SKM-1 treated with dmso at 0.1 percent for 144 hours (cell line): Measurements from ENCODE around the gene TNS1.

Experiments
- DNase-seq: peaks from one replicate; lab custom pipeline; 2025; ENCODE audit not compliant: unreplicated experiment; lab: John Stamatoyannopoulos, UW

The TNS1 gene

DNA sequence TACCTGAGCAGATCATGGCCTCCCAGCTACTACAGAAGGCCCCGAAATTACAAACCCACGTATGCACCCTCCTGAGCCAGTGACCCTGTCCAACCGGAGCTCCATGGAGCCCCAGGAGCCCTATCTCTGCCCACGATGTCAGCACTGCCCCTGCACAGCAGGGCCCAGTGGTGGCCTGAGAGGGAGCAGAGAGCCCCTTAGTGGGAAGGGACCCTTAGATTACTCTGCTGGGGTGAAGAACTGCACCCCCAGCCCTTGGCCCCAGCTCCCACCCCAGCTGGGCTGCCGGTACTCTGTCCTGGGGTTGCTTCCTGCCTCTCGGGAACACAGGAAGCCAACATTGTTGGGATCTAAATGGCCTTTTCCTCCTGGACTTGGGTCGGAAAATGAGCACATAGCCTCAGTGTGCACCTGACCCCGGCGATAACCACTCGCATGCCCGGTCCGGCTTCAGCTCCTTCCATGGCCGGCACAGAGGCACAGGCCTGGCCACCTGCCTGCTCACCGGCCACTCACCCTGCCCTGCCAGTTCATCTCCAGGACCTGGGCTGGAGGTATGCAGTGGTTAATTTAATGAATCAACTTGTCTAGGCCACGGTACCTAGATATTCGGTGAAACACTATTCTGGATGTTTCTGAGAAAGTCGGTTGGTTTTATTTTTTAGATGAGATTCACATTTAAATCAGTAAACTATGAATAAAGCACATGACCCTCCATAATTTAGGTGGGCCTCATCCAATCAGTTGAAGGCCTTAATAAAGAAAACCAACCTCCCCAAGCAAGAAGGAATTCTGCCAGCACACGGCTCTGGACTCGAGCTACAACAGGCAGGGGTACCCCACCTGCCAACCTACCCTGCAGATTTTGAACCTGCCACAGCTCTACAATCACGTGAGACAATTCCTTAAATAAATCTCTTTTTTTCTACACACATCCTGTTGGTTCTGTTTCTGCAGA is 19.2 kb downstream of the TNS1 start:
- no peak for DNase-seq

DNA sequence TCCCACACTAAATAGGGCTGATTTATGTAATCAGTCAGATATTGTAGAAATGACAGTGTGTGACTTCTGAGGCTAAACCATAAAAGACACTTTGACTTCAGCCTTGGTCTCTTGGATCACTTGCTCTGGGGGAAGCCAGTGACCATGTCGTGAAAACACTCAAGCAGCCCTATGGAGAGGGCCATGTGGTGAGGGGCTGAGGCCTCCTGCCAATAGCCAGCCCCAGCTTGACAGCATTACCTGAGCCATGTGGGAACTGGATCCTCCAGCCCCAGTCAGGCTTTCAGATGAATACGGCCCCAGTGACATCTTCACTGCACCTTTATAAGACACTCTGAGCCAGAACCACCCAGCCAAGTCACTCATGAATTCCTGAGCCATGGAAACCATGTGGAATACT is 20.8 kb downstream of the TNS1 start:
- DNase-seq, result no peak

DNA sequence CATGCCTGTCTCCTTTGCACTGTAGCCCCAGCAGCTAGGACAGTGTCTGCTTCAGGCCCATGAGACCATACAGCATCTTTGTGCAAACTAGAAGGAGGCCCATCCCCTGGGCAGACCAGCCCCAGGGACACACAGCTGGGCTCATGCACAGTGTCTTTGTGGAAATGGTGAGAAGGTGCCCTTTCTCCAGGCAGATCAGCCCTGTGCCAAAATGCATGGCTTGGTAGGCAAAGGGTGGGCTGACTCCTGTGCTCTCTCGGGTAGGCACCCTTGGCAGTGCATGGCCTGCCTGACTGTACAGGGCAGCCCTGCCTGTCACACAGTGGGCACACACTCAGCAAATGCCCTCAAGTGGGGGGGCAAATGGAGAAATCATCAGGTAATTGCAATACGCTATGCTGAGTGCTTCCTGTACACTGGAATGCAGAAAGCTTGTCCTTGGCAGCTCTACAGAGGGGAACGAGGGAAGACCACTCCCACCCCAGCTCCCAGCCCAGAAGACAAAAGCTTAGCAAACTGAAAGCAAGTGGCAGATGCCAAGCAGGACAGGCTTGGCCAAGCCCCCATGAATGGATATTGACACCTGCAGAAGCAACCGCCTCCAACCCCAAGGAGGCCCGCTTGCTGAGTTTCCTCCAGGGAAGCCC is 21.6 kb downstream of the TNS1 start:
- DNase-seq, result no peak

DNA sequence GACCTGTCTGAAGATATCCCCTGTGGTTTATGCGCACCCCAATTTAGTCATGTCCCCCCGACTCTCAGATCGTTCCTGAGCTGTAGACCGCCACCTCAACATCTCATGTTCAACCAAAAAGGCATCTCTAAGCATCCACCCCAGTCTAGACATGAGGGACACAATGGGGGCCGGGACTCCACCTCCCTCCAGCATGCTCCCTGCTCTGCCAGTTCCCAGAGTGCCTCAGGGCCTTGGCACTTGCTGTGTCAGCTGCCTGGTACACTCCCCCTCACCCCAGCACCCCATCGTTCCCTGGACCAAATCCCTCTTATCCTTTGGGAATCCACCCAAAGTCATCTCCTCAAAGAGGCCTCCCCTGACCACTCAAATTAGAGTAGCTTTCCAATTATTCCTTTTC is 22.2 kb downstream of the TNS1 start:
- no peak for DNase-seq

DNA sequence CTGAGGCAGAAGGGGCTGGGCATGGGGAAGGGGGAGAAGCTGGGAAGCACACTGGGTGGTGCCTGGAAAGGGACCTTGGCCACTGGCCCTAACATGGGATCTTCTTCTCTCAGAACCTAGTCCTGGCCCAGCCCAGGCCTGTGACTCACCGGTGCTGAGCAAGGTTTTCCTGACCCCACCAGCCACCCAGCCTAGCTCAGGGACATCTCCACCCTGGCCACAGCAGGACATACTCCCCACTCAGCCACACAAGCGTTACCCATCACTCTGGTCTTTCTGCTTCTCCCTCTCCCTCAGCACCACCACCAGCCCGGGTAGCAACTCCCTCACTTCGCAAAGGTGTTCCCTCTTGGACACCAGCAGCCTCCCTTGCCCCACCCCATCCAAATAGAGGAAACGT is 22.8 kb downstream of the TNS1 start:
- DNase-seq, result no peak

DNA sequence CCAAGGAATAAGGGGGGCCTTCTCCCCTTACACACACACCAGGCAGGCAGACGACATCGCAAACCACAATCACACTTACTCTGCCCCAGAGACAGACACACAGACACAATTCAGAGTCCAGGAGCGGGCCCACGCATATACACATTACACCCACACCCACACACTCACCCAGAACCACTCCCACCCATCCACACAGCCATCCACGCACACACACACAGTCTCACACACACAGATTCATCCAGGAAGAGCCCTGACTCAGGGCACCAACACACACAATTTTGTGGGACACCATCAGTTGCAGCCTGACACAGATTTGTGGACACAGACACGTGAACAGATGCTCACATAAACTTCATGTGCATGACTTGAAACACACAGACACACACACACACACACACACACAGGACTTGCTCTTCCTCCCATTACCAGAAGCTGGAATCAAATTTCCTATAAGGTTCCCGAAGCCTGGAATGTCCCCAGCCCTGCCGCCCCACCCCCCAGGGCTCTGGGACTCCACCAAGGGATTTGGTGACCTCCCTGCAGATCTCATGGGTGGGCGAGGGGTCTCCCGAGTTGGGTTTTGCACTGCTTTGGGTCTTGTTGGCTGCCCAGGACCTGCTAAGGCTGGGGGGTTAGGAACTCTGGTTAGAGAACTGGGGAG is 23.5 kb downstream of the TNS1 start:
- DNase-seq, result no peak

DNA sequence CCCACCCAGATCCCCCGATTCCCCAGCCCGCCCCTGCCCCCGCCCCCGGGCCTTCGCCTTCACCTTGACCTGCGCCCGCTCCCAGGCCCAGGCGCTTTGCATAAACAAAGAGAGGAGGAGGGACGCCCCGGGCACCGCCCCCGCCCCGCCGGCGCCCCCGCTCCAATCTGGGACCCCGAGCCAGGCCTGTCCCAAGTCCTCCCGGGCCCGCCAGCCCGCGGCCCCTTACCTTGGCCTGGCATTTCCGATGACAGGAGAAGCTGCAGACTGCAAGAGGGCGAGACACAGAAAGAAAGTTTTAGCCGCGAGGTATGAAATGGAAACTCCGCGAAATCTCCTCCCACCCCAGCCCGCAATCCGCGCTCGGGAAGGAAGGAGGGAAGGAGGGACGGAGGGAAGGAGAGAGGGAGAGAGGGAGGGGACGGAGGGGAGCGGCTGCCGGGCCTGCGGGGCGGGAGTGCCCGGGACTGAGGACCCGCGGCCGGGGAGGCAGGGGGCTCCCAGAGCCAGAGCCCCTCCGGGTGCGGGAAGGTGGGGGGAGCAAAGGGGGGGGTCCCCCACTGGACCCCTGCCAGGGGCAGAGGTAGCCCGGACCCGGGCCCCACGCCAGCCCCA is 24.2 kb downstream of the TNS1 start:
- DNase-seq, result no peak

DNA sequence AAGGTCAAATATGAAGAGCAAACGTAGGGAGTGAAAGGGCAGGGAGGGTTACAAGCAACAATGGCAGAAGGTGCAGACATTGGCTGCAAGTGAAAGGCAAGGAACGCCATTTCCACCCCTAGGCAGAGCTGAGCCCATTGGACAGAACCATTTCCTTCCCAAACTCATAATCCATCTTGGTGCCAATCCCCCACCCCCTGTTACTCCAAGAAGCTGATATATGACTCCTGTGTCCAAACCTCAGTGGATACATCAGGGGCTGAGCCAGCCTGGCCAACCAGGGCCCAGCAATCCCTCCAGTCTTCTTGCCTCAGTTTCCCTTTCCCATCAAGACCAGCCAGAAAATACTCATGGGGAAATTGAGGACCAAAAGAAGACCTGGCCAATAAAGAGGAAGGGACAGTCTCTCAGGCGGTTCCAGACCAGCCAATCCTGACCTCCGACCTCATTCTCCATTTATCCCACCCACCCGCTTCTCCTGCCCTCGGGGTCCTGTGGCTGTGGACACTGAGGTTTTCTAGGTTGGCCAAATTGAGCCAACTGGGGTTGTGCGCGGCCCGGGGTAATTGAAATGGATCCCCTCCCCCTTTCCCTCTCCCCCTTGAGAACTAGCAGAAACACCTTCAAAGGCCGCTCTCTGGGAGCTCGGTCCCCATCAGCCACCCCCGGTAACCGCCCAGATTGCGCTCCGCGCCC is 24.8 kb downstream of the TNS1 start:
- no peak for DNase-seq

DNA sequence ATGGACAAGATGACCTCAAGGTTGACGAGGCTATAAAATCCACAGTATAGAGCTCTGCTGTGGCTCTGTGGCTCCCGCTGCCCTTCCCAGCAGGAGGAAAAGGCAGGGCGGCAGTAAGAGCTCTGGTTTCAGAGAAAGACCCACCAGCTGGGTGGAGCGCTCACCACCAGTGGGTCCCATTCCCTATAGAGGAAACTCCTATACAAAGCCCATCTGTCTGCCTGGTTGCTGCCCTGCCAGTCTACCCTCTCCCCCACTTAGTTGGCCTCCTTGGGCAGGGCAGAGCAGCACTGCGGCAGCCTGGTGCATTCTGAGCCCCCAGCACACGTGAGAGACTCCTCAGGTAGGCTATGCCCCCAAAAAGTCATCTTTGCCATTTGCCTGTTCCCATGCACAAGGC is 26.5 kb downstream of the TNS1 start:
- no peak for DNase-seq

DNA sequence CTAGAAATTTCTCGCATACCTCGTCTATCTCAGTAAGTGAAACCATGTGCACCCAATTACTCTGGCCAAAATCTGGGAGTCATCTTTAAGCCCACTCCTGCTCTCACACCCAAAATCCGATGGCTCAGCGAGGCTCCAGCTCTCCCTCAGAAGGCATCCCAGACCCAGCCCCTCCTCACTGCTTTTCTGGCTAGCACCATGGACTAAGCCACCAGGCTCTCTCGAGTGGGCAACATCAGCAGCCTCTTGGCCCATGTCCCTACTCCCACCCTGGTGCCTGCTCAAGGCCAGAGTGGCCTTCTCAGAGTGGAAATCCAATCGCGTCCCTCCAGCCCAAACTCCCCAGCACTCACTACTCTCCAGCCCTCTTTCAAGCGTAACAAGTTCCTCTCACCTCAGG is 27.2 kb downstream of the TNS1 start:
- no peak for DNase-seq

DNA sequence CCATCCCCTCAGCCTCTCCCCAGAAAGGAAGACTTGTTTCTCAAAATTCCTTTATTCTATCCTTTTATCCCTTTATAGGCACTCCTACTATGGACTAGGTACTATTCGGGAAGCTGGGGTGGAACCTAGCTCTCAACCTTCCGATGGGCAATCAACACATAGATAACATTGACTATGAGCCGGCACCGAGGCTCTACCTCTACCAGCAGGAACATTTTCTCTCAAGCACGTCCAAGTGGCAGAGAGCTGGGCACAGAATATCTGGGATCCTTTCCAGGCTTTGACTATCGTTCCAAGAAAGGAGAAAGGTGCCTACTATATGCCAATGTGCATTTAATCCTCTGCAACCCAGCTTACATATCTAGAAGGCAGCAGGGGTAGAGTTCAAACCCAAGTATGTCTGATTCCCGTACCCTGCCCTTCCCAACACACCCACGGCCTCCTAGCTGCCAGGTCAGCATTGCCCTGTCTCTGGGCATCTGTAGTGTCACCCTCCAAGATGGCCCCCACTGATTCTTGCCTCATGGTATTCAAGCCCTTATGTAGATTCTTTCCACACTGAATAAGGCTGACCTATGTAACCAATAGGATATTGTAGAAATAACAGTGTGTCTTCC is 28.3 kb downstream of the TNS1 start:
- DNase-seq, result no peak

DNA sequence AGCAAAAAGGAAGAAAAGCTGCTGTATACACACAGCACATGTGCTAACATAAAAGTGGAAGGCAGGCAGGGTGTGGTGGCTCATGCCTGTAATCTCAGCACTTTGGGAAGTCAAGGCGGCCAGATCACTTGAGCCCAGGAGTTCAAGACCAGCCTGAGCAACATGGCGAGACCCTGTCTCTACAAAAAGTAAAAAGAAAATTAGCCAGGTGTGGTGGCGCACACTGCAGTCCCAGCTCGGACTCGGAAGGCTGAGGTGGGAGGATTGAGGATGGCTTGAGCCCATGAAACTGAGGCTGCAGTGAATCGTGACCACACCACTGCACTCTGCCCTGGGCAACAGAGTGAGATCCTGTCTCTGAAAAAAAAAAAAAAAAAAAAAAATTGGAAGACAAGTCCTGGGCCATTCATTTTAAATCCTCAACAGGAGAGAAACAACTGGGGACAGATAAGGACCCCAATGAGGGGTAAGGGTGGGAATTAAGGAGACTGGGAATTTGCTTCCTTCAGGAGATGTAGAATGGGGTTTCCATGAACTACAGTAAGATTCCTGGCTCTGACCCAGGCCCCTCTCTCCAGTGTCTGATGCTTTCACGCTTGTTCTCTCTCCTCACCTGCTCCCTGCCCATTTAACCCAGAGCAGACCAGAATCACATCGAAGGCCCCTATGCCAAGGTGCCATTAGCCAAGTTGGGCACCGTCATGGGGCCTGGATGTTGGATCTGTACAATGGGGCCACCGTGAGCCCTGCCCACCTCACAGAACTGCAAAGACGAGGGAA is 29.6 kb downstream of the TNS1 start:
- DNase-seq, result no peak

DNA sequence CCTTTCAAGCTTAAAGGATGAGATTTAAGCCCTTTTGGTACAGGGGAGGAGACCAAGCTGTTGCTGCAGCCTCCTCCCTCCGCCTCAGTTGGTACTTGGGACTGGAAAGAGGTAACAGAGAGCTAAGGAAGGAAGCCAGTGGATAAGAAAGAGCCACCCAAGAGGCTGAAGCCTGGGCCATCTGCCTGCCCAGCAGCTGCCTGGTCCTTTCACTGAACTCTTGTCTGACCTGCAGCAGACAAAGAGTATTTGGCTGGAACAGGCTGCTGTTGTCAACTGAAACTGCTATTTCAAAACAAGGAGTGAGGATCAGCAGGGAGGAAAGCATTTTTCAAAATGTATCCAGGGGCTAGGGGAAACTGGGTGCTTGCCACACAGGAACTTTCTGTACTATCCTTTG is 30.3 kb downstream of the TNS1 start:
- DNase-seq, result no peak

DNA sequence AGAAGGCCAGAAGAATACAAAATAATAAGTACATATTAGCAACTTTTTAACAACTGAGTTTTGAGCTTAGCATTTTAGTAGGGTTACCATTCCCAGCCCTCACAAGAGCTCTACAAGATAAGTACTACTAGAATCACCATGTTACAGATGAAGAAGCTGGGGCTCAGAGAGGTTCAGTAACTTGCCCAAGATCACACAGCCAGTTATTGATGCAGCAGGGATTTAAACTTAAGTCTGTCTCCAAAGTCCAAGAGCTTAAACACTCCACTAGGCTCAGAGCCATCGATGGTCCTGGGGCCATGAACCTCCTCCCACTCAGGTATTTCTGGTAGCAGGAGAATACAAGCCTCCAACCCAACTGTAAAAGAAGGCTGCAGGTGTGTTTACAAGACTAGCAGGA is 30.8 kb downstream of the TNS1 start:
- no peak for DNase-seq

DNA sequence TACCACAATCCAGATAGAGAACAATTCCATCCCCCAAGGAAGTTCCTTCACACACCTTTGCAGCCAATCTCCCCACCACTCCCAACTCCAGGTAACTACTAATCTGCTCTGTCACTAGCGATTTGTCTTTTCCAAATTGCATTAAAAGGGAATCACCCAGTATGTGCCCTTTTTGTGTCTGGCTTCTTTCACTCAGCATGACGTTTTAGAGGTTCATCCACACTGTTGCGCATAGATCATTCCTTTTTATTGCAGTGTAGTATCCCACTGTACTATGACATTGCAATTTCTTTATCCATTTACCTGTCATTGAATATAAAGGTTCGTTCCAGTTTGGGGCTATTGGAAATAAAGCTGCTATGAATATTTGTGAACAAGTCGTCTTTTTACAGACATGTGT is 31.6 kb downstream of the TNS1 start:
- no peak for DNase-seq

DNA sequence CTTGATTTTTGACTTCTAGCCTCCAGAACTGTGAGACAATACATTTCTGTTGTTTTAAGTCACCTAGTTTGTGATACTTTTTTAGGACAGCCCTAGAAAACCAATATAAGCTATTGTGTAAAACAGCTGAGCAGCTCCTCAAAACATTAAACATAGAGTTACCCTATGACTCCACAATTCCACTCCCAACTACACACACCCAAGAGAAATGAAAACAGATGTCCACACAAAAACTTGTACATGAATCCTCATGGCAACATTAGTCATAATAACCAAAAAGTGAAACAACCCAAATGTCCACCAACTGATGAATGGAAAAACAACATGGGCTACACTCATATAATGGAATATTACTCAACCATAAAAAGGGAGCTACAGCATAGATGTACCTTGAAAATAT is 32.6 kb downstream of the TNS1 start:
- DNase-seq, result no peak

DNA sequence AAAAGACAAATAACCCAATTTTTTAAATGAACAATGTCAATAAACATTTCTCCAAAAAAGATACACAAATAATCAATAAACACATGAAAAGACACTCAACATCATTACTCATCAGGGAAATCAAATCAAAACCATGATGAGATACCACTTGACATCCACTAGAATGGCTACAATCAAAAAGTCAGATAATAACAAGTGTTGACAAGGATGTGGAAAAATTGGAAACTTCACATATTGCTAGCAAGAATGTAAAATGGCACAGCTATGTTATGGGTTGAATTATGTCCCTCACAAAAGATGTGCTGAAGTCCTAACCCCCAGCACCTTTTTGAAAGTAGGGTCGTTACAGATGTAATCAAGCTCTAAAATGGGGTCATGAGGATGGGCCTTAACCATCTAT is 33.2 kb downstream of the TNS1 start:
- DNase-seq, result no peak

DNA sequence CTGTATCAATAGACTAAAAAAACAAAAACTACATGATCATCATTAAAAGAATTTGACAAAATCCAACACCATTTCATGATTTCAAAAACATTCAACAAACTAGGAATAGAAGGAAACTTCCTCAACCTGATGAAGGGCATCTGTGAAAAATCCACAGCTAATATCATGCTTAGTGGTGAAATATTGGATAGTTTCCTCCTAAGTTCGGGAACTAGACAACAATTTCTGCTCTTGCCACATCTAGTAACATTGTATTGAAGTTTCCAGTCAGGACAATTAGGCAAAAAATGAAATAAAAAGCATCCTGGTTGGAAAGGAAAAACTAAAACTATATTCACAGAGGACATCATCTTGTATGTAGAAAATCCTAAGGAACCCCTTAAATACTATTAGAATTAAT is 34.8 kb downstream of the TNS1 start:
- no peak for DNase-seq

DNA sequence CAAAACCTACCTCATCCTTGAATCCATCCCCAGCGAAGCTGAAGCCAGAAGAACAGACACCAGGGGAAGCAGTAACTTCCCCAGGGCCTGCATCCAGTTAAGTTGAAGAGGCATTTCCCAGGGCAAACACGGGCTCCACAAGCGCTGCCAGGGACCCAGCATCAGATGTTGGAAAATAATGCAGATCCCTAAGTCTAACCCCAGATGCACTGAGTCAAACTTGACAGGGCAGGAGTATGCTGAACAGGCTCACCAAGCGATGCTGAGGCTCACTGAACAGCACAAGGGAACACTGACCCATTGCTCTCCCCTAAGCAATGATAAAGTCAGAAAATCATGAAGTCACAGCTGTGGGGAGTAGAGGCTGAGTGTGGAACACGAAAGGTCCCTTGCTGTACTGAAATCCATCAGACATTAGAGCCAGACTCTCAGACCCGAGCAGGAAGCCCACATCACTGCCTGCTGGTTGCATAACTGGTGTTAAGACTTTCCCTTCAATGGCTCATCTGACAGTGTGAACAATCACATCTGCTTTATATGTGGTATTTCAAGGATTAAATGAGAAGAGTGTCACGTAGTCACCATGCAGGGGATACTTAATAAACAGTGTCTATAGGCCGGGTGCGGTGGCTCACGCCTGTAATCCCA is 36.2 kb downstream of the TNS1 start:
- DNase-seq, result no peak
